GM20000 (cell line): ENCODE measurements around the gene SH3BP4.

Source experiments
- DNase-seq: peaks from one replicate; pipeline ENCODE4 v3.0.0; 2012; ENCODE audit warnings: low spot score
- CTCF ChIP-seq: IDR thresholded peaks from 2 replicates; pipeline ENCODE4 v1.5.1; 2012; ENCODE audit warnings: mild to moderate bottlenecking, control low read depth; ENCODE audit errors: extremely low read depth, missing control alignments

SH3BP4 gene

GRCh38 chr2:234996941-234997270 is 45.1 kb downstream of the SH3BP4 start:
- no peak for DNase-seq
- TF ChIP-seq CTCF: no peak

GRCh38 chr2:234997389-234997788 is 45.6 kb downstream of the SH3BP4 start:
- DNase-seq: no peak
- no peak for TF ChIP-seq CTCF

- DNase-seq: no peak
- no peak for TF ChIP-seq CTCF
Measured at GRCh38 chr2:234998404-234999211, 46.8 kb downstream of the SH3BP4 start.

GRCh38 chr2:234999740-235000425 is 48.1 kb downstream of the SH3BP4 start:
- DNase-seq: no peak
- no peak for TF ChIP-seq CTCF

GRCh38 chr2:235000426-235001236 is 48.8 kb downstream of the SH3BP4 start:
- no peak for TF ChIP-seq CTCF
- no peak for DNase-seq

GRCh38 chr2:235001237-235002133 is 49.7 kb downstream of the SH3BP4 start:
- TF ChIP-seq CTCF: no peak
- DNase-seq: no peak
